Neutrophil (primary cell): ENCODE results near the gene STT3B.

Experiments used
- H3K27ac ChIP-seq: fragments of 200-600 bp; sonication (generic); 2 replicates; pipeline ENCODE4 v1.5.1; 2016; ENCODE audit warnings: mild to moderate bottlenecking, moderate library complexity
- H3K27me3 ChIP-seq: fragments of 200-600 bp; sonication (generic); 2 replicates; pipeline ENCODE4 v1.6.0; 2016; ENCODE audit warnings: mild to moderate bottlenecking
- H3K36me3 ChIP-seq: fragments of 200-600 bp; sonication (generic); 2 replicates; pipeline ENCODE4 v1.5.1; 2017
- H3K4me1 ChIP-seq, 2 experiments: fragments of 200-600 bp in 1 of 2; sonication (generic) in 1 of 2; 1 replicate in 1 of 2; 2 replicates in 1 of 2; pipeline versions ENCODE4 v1.5.1 to v1.6.1; 2013 to 2016; ENCODE audit warnings: low read depth in 1 of 2, low read length in 1 of 2, mild to moderate bottlenecking in 1 of 2, moderate library complexity in 1 of 2; ENCODE audit not compliant: control insufficient read depth in 1 of 2, insufficient read depth in 1 of 2
- H3K4me3 ChIP-seq, 2 experiments: fragments of 200-600 bp in 1 of 2; sonication (generic) in 1 of 2; 1 replicate in 1 of 2; 2 replicates in 1 of 2; pipeline ENCODE4 v1.5.1; 2013 to 2016; ENCODE audit warnings: low read depth in 1 of 2, low read length in 1 of 2, mild to moderate bottlenecking in 1 of 2, moderate library complexity in 1 of 2
- H3K9me3 ChIP-seq: fragments of 200-600 bp; sonication (generic); 2 replicates; pipeline ENCODE4 v1.5.1; 2016
- CTCF ChIP-seq: fragments of 200-600 bp; sonication (generic); IDR thresholded peaks from 2 replicates; pipeline ENCODE4 v1.5.1; 2016; ENCODE audit warnings: antibody characterized with exemption

The STT3B gene

DNA sequence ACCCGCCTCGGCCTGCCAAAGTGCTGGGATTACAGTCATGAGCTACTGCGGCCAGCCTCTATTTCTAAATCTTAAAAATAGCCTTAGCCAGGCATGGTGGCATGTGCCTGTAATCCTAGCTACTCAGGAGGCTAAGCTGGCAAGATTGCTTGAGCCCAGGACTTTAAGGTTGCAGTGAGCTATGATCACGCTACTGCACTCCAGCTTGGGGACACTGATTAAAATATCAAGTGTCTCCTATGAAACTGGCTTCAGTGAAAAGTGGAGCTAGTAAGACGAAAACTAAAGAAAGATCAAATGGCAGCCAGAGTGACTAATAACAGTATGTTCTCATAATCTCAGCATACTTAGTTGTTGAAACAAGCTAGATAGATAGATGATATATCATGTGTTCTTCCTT, 112.5 kb downstream of the STT3B start:
- H3K9me3 ChIP-seq: peaks cover 2% of the 10 kb centered on the region
- H3K4me1 ChIP-seq: no peaks in the 10 kb centered on the region
- no peak for TF ChIP-seq CTCF
- H3K4me3 ChIP-seq: no peak overlapping the region
- H3K27me3 ChIP-seq: no peaks in the 10 kb centered on the region
- H3K27ac ChIP-seq: no peak overlapping the region
- peaks cover 4% of the 10 kb centered on the region for H3K36me3 ChIP-seq

- Histone ChIP-seq H3K4me1 (no peaks in the 10 kb centered on the region), H3K27ac (no peak overlapping the region), H3K27me3 (no peaks in the 10 kb centered on the region), H3K4me3 (no peak overlapping the region), H3K9me3 (peaks cover 5% of the 10 kb centered on the region), H3K36me3 (peaks cover 4% of the 10 kb centered on the region)
- no peak for TF ChIP-seq CTCF
Measured at GRCh38 chr3:31648286-31648968, 115.7 kb downstream of the STT3B start.

- H3K4me1 ChIP-seq: no peaks in the 10 kb centered on the region
- H3K9me3 ChIP-seq: peaks cover 5% of the 10 kb centered on the region
Measured at GRCh38 chr3:31652296-31652695, 119.6 kb downstream of the STT3B start.

GRCh38 chr3:31653464-31653863, 120.7 kb downstream of the STT3B start:
- Histone ChIP-seq H3K36me3 (no peaks in the 10 kb centered on the region), H3K27me3 (no peaks in the 10 kb centered on the region), H3K9me3 (peaks cover 5% of the 10 kb centered on the region), H3K4me3 (no peak overlapping the region), H3K27ac (no peak overlapping the region), H3K4me1 (no peaks in the 10 kb centered on the region)
- TF ChIP-seq CTCF: no peak

More at GRCh38 chr3:31652296-31652695, 119.6 kb downstream of the STT3B start:
- Histone ChIP-seq H3K4me3 (no peak overlapping the region), H3K36me3 (no peaks in the 10 kb centered on the region), H3K27ac (no peak overlapping the region), H3K27me3 (no peaks in the 10 kb centered on the region)
- TF ChIP-seq CTCF: no peak

DNA sequence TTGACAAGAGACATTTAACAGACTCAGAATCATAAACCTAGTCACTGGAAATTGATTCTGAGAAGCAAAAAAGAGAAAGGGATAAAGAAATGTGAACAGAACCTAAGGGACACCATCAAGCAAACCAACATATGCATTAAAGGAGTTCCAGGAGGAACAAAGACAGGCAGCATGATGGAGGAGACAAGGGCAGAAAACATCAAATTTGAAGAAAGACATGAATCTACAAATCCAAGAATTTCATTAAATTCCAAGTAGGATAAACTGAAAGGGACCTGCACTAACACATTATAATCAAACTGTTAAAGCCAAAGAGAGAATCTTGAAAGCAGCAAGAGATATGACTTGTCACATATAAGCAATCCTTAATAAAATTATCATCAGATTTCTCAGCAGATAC, 122.3 kb downstream of the STT3B start:
- TF ChIP-seq CTCF: no peak
- Histone ChIP-seq H3K36me3 (no peaks in the 10 kb centered on the region), H3K4me1 (no peaks in the 10 kb centered on the region), H3K9me3 (peaks cover 5% of the 10 kb centered on the region), H3K4me3 (no peak overlapping the region), H3K27ac (no peak overlapping the region), H3K27me3 (no peaks in the 10 kb centered on the region)
